GM19397 (cell line): ENCODE results near the gene EQTN.
A peak's percentile ranks its signal among the peaks of the same experiment; 100 is the strongest.

Experiments used
- ATAC-seq: cut with Tn5 transposase; IDR thresholded peaks from one replicate; pipeline ENCODE4 v1.9.1; 2021; ENCODE audit warnings: mild to moderate bottlenecking, moderate library complexity; ENCODE audit not compliant: unreplicated experiment

Gene EQTN

DNA sequence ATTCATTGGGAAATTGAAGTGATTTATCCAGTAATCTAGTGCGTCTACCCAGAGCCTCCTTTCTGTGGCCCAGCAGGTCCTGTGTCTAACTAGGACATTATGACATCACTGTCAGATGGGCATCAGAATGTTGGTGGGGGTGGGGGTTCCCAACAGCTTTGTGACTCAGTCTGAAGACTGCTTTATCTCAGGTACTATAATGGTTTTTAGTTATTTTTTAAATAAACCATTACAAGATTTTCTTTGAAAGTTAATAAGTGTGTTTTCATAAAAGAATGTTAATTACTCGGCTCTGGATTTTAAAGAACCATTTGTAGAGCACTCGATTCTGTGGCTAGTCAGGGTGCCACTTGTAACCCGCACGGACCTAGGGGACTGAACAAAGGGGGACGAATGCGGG is at the start of gene EQTN:
Gene EQTN (minus strand): TSS at position 101 of the 400 bp plus-strand sequence. CDS start 95 bp downstream, at position 6.
- no peak for ATAC-seq

DNA sequence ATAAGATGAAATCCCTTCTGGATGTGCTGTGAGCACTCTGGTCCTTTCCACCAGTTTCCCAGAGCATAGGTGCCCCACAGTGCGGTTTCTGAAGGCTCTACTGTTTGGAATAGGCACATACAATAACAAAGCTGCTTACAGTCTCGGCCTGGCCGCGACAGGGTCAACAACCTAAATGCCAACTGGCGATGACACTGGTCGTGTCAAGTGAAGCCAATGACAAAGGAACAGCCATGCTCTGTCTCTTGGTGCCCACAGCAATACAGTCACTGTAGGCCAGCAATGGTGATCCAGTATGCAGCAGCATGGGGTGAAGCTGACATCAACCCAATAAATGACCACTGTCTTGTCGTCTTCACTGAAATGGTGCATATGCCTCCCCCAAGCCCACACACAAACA is 47.8 kb upstream of the EQTN start:
- no peak for ATAC-seq

DNA sequence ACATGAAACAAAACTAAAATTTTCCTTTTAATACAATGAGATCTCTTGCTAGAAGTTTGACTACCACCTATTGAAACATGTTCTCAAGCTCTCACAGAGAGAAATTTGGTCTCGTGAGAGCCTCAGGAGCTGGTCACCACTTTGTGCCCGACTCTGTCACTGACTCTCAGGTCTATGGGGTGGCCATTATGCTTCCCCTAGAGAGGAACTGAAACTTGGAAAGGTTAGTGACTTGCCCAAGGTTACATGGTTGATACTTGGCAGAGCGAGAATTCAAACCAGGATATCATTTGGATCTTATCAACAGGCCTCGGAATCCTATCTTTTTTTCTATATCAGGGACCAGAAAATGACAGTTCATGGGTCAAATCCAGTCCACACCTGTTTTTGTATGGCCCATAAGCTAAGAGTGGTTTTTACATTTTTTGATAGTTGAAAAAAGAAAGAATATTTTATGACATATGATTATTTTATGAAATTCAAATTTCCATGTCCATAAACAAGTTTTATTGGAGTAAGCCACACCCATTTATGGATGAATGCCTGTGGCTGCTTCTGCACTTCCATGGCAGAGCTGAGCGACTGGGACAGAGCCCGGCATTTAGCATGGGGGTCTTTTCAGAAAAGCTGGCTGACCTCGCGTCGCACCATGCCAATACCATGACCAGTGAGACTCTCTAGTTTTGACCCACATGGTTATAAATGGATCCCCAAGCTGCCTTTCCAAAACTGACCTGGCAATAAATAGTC is 44.8 kb upstream of the EQTN start:
- ATAC-seq = no peak

DNA sequence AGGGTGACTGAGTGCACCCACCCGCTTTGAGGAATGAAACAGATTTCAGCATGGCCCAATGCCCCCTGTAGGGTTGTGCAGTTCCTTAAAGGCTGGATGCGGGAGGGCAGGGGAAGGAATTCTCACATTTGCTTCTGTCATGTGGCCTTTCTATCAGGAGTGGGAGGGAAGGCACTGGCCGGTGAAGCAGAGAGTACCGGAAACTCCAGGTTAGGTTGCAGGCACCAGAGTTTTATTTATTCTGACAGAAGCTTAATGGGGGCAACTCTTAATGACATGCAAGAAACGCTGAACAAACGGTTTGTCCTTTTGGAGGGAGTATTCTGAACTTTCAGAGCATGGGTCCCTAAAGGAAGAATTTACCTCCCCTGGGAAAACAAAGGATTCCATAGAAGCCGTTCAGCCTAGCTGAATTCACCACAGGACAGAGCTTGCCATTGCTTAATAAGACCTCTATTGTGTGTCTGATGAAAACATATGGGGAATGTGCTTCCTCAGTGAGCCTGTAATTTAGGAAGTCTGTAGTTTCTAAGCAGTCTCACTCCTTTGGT is 44.1 kb upstream of the EQTN start:
- no peak for ATAC-seq

DNA sequence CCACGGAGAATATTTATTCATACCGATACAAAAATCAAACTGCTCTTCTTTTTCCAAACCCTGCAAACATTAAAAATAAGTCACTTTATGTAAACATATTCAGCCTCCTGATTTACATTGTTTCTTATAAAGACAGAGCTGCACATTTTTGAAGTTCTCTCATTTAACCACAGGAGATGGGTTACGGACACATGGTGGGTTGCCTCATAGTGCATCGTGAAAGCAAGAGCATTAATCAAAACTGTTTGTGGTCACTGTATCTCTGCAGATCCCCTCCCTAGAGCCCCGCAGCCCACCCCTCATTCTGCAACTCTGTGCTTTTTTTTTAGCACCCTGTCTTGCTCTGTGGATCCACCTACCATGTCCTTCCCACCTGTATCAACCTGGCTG is 43.3 kb upstream of the EQTN start:
- no peak for ATAC-seq

DNA sequence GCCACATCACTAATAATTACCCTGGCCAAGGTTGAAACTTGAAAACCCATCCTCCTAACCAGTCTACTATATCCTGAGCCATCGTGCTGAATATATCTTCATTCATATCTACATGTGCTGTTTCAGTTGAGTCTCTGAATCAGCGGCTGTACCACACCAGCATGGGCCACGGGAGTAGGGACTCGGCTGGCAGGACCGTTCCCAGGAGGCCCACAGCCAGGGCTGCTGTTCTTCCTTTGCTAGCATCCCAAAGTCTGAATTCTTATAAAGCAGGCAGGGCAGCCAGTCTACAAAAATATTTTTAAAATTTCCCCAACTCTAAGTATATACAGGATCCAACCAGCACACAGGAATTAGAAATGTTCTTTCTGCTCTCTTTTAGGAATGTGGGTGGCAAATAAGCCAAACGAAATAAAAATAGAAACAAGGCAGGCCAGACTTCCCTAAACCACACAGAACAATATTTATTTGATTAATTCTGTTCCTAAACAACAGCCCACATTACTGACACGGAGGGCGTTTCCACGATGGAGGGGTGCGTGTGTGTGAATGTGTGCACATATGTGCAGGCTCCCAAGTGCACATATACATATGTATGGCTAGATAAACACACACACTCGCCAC is 42.8 kb upstream of the EQTN start:
- ATAC-seq = no peak

DNA sequence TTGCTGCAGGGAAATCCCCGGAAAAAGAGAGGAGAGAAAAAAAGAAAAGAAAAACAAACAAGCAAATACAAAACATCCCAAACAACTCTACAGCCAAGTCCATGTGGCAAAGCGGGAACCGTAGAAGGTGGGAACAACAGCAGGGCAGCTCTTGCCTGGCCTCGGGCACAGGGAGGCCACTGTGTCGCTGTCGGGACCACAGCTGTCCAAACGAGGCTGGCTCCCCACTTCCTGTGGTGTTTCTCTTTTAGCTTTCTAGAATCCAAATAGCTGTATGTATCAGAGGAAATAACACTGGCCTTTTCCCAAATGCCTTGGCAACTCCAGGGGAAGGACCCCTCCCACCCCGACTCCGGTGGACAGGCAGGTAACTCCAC is 41.6 kb upstream of the EQTN start:
- no peak for ATAC-seq

DNA sequence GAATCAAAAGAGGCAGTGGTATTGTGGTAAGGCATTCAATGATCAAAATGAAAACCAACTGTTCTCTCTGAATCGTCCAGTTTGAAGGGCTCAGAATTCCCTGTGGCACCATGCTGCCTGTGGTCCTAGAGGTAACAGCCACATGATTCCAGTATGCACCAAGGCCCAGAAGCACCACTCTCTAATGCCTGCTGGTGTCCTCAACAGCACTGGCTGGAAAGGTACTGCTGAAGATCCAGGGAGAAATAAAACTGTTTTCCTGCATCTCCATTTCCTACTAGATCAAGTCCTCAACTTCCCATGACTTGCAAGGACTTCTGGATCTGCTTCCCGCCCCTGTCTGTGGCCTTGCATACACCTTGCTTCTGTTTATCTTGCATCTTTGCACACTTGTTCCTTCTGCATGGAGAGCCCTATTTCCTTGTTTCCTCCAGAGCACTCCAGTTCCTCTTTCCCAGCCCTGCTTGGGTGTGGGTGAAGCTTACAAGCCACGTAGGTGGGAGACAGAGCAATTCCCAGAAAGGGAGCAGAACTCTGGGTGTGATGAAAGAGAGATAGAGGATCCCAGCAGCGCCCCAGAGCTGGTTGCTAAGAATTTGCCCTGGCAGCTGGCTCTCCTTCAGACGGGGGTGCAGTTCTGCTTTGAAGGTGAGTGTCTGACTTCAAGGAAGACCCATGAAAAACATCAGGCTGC is 41.0 kb upstream of the EQTN start:
- ATAC-seq = no peak

DNA sequence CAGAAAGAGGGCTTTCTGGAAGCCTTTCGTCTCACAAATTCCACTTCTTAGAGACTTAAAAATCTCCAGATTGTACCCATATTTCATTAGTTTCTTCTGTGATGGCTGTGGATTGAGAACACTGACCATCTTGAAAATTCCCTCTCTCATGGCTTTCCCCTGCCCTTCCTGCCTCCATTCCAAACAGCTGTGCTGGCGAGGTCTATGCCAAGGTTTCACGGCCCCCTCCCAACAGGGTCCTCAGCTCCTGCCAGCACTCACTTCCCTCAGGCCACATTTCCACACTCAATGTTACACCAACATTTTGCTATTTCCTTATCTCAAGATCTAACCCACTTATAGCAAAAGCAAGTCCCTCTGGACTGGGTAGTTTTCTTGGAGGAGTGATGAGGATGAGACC is 40.3 kb upstream of the EQTN start:
- no peak for ATAC-seq

DNA sequence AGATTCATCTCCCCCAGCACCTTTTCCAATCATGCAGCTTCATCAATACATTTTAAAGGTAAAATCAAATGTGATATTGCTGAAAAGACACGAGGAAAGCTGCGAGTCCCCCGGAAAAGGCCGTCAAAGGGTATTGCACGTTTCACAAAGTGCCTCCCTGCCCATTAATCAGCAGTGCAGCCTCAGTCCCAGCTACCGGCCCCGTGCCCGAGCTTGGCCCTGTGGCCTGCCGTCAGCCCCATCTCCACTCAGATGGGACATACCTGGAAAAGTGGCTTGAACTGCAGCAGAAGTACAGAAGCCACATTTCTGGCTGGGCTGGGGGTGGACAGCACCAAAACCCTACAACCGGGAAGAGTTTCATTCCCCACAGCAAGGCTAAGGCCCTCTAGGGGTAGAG is 39.9 kb upstream of the EQTN start:
- no peak for ATAC-seq

DNA sequence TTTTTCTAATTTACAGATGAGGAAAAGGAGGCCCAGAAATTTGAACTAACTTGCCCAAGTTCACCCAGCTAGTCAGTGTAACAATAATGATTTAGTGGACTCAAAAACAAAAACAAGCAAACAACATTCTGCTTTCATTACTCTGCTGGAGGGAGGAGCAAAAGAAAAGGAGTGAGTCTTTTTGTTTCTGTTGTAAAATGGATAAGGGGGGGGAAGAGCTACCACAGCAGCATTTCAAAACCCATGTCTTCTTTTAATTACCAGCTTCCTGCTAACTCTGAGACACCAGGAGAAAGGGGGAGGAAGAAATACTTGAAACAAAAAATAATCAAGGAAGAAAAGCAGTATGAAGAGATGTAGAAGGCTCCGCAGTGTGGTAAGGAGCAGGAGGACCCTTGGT is 39.2 kb upstream of the EQTN start:
- ATAC-seq = no peak

DNA sequence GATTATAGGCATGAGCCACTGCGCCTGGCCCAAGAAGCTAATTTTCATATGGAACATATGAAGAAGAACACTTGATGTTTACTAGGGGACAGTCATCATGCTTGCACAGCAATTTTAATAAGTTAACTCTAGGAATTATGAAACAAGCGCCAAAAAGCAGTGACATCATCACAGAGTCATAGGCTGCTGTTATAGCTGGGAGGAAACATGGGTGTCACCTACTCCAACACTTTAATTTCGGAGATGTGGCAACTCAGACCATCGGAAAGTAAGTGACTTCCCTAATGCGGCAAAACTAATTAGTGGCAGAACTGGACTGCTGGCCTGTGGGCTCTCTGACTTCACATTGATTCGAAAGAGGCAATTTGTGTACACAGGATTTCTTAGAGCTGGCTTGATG is 38.1 kb upstream of the EQTN start:
- ATAC-seq = no peak

DNA sequence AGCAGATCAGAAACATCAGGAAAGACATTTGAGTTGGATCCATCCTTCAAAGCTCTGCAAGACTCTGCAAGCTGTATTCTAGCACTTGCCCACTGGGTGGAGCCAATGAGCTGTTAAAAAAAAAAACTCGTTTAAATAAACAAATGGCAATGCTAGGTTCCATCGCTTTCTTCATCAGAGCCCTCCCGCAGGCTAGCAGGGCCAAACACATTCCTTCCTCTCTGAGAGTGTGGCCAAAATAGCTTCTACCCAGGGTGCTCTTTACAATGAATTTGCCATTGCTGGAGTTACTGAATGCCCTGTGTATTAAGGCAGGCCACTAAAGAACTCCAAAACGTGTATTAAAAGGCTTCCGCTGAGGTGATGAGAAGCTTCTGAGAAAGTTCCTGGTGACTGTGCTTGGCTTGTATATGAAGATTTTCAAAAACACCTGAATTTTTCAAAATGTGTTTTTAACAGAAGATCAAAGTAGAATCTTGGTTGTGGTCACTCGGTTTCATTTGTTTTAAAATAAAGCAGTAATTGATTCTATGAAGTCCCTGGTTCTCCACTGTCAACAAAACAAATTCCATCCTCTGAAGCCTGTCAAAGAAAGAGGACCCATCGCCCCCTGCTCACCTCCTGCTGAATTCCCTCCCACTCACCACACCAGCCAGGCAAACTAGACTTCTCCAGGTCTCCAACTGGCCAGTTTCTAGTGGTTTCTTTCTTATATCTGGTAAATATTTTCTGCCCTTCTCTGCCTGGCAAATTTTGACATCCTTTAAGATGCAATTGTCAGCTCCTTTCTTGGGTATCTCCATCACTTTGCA is 36.5 kb upstream of the EQTN start:
- ATAC-seq = peak; percentile 70

DNA sequence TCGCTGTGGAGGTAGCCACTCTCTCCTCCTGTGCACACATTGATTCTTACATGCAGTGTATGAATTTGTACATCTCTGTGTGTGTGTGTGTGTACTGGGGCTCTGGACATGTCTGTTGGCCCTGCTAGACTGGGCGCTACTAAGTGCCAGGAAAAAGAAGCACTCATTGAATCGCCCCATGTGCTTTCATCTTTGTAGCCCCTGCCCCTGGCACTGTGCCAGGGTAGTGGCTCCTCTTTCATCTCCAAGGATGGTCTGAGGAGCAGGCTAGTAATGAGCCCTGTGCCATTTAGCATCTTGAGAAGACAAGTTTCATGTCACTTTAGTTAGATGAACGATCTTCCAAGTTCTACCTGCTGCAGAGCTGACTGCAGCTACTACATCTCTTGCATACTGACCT is 34.4 kb upstream of the EQTN start:
- ATAC-seq = no peak

DNA sequence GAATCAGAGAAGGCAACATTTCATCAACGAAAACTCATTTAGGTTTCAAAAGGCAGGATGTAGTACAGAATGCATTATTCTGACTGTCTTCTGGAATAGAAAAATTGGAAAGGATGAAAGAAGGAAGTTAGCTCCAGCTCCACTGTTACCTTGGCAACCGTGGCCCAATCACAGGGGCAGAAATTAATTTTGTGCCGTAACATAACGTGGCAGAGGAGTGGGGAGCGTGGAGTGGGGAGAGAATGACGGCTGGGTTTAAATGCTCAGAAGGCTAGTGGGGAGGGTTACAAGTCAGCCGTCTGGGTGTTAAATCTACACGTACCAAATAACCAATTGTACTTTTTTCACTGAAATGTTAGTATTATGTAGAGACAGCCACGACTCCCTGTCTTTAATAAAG is 32.3 kb upstream of the EQTN start:
- ATAC-seq = no peak

DNA sequence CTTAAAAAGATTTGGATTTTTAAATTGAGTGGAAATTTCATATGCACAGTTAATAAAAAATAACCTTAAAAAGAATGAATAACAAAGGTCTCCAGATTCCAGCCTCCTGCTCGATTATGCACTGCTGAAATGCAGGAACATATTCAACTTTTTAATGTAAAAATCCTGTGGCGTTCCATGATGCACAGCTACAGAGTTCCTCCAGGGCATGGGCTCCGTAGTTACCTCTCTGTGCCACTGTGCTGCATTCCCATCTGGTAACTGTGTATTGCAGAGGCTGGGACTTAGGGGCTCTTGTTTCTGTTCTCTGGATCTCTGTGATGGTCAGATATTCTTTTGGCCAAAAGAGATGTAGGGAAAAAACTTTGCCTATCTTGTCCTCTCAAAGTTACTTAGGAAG is 31.5 kb upstream of the EQTN start:
- ATAC-seq = no peak

DNA sequence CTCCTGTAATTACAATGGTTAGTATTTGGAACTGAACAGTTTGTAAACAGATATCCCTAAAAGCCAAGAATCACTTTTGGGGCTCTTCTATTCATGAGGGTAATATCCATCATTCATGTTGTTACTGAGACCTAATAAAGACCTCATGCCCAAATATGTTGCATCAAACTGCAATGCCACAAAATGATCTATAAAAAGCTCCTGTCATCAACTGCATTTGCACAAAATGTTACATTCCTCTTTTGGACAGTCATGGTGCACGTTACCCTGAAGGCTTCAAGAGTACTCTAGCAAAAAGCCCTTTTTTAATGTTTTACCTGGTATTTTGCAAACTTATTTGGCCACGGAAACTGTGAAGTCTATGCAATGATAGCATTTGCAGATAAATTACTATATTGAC is 14.2 kb upstream of the EQTN start:
- no peak for ATAC-seq

DNA sequence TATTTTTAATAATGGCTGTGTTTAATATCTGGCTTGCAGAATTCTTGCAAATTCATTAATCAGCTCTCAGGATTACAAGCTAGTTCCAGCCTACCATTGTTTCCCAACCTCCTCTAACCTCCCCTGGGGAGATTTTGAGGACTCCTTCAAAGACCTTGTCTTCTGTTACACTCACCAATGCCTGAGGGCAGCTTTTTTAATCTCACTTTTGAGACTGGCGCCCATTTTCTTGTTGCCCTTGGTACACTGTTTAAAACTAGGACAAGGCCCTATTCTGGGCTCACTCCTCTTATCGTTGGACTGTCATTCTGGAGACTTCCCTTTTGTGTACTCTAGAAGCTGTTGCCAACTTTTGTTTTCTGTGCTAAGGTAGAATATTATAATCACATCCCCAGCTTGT is 13.6 kb upstream of the EQTN start:
- ATAC-seq = no peak

DNA sequence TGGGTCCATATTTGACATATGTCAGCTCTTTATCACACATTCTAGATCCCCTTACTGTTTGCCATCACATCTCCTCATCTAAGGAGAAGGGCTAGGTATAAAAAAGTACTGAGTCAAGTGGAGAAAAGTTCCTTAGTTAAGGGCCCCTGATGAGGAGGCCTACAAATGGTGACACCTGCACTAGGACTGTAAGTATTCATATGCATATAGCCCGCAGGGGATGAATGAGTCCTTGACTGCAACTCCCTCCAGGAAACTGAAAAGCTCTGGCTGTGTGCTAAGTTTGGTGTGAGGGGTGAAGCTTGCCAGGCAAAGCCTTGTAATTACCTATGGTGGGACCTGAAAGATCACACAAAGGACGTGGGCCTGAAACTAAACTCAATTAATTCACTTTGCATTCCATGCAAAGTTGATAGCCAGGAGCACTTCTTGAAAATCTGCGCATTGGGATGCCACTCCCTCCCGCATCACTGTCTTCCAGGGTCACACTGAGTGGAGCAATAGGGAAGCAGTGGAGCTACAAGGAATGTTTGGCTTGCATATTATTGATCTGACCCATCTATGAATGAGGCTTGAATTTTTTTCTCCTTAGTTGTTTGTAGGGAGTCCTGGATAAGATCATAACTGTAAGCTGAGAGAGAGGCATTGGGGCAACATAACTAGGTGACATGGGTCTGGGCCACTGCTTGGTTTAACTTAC is 11.9 kb upstream of the EQTN start:
- no peak for ATAC-seq

DNA sequence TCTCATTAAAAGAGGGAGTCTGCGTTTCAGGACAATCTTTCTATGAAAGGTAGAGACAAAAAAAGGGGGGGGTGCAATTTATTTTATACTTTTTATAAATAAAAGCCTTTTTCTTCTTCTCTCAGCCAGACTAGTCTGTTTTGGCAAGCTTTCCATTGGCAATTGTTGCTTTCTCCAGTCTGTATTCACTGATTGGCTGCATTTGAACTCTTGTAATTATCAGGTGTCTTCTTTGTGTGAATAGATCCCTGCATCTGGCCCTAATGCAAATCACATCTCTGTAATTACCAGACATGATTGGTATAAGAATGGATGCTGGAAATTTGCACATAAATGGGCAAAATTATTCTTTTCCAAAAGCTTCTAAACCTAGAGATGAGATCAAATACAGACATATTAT is 7.6 kb upstream of the EQTN start:
- ATAC-seq = no peak

DNA sequence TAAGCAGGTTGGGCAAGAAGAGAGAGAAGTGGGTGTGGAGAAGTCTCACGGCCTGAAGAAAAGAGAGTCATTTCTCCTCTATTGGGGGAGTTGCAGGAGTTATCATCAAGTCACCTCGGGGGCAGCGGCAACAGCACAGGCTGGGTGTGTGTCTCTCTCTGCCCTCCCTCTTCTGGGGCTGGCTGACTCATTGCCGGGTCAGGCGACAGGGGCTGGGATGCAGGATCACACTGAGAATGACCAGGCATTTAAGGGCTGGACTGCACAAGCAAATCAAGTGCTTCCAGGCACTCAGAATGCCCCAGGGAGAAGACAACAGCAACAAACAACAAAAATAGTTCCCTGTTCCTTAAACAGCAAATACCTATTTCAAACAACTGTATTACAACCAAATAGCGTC is 6.3 kb upstream of the EQTN start:
- ATAC-seq = no peak
